GM18867 (cell line): ENCODE data around the gene MAPKBP1.
"Not testable (repeated sequence)": the region's sequence is repeated elsewhere in the genome, so short reads cannot be mapped to it uniquely, and the experiment has no call there.

Experiments
- ATAC-seq: cut with Tn5 transposase; IDR thresholded peaks from one replicate; pipeline ENCODE4 v1.9.1; 2021; ENCODE audit warnings: mild to moderate bottlenecking, moderate library complexity; ENCODE audit not compliant: unreplicated experiment

The MAPKBP1 gene

GRCh38 chr15:41824062-41824745 lies 49.9 kb downstream of the MAPKBP1 start:
- ATAC-seq: no peak

GRCh38 chr15:41825145-41825544 lies 50.9 kb downstream of the MAPKBP1 start:
- ATAC-seq: no peak

- ATAC-seq: no peak
Observed at GRCh38 chr15:41825572-41826535, 51.6 kb downstream of the MAPKBP1 start.

GRCh38 chr15:41827290-41827879 lies 53.1 kb downstream of the MAPKBP1 start:
- ATAC-seq: no peak

- peak; percentile 77 for ATAC-seq
Observed at GRCh38 chr15:41827880-41828806, 53.9 kb downstream of the MAPKBP1 start, which contains the start of gene JMJD7. Gene JMJD7 (plus strand): TSS chr15:41828092. CDS start chr15:41828125, 33 bp downstream.

GRCh38 chr15:41828807-41829141 lies 54.5 kb downstream of the MAPKBP1 start:
- ATAC-seq: no peak

GRCh38 chr15:41829959-41830646 lies 55.8 kb downstream of the MAPKBP1 start:
- no peak for ATAC-seq

- not testable (repeated sequence) for ATAC-seq
Observed at GRCh38 chr15:41831291-41831690, 57.0 kb downstream of the MAPKBP1 start.

GRCh38 chr15:41832208-41832607 lies 57.9 kb downstream of the MAPKBP1 start:
- ATAC-seq: no peak

- ATAC-seq: no peak
Observed at GRCh38 chr15:41832875-41833274, 58.6 kb downstream of the MAPKBP1 start.

- ATAC-seq: no peak
Observed at GRCh38 chr15:41834096-41834495, 59.8 kb downstream of the MAPKBP1 start.

- ATAC-seq: no peak
Observed at GRCh38 chr15:41836073-41836472, 61.8 kb downstream of the MAPKBP1 start.

- no peak for ATAC-seq
Observed at GRCh38 chr15:41836713-41837454, 62.6 kb downstream of the MAPKBP1 start.

GRCh38 chr15:41838400-41838897 lies 64.2 kb downstream of the MAPKBP1 start, which contains the start of gene PLA2G4B:
Gene PLA2G4B (plus strand): TSS chr15:41838847. CDS start chr15:41838914, 67 bp downstream.
- ATAC-seq: no peak

GRCh38 chr15:41839781-41840491 lies 65.7 kb downstream of the MAPKBP1 start:
- ATAC-seq: no peak

- ATAC-seq: no peak
Observed at GRCh38 chr15:41840673-41841072, 66.4 kb downstream of the MAPKBP1 start.

GRCh38 chr15:41841131-41841530 lies 66.8 kb downstream of the MAPKBP1 start:
- no peak for ATAC-seq

- no peak for ATAC-seq
Observed at GRCh38 chr15:41842229-41842628, 67.9 kb downstream of the MAPKBP1 start.
